Bronchial smooth muscle cell (primary cell): ENCODE data around the gene SELL. TPM values are rescaled to one million over a fixed set of nuclear protein-coding genes. Genes with fewer than 3 reads are reported as not detected.

Experiments
- total RNA-seq: library from RNA; depleted of rRNA; stranded (reverse); fragments of >200 nt; gene quantifications from 2 replicates; pipeline ENCODE4 v1.2.1, GENCODE V29; 2014

The SELL gene
- total RNA-seq: 0.09 and 0.16 TPM in 2 replicates

GRCh38 chr1:169711469-169712308 is at the start of gene SELL:
Gene SELL, minus strand, starts transcription at chr1:169711620. Its CDS starts 122 bp downstream, at chr1:169711498.

GRCh38 chr1:169733924-169734323 is 22.5 kb upstream of the SELL start, which contains the start of gene SELE:
Gene SELE, minus strand, starts transcription at chr1:169734079. Its CDS starts 467 bp downstream, at chr1:169733612.

Other genes starting within 250 kb of the SELL start
- gene SLC19A2, start 225.7 kb downstream of the SELL start, total RNA-seq: 4.4 and 6.3 TPM in 2 replicates
- not detected in 2 replicates for gene F5, start 125.1 kb downstream of the SELL start, total RNA-seq
- gene SELP, start 81.5 kb downstream of the SELL start, total RNA-seq: not detected in 2 replicates
- gene SELE, start 22.5 kb upstream of the SELL start, total RNA-seq: not detected in 2 replicates
- 6.5 and 9.0 TPM in 2 replicates for gene METTL18, start 83.3 kb upstream of the SELL start, total RNA-seq
- 8.8 and 14.9 TPM in 2 replicates for gene SCYL3, start 182.3 kb upstream of the SELL start, total RNA-seq